ENCODE results near the gene MAPK8IP3.
A peak's percentile ranks its signal among the peaks of the same experiment; 100 is the strongest.
"Not testable (repeated sequence)": the region's sequence is repeated elsewhere in the genome, so short reads cannot be mapped to it uniquely, and the experiment has no call there.

Gene MAPK8IP3

DNA sequence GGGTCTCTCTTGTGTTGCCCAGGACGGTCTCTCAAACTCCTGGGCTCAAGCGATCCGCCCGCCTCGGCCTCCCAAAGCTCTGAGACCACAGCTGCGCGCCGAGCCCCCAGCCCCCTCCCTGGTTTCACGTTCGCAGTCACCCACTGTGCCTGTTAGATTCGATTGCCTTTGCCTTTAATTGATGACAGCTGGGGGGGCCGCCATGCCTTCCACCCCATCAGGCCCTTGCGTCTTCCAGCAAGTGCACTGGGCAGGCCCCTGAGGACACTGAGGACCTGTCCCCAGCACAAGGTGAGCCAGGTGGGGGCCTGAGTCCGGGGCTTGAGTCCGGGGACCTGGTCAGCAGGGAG is 84.2 kb downstream of the MAPK8IP3 start:
- DNase-seq: no peak

DNA sequence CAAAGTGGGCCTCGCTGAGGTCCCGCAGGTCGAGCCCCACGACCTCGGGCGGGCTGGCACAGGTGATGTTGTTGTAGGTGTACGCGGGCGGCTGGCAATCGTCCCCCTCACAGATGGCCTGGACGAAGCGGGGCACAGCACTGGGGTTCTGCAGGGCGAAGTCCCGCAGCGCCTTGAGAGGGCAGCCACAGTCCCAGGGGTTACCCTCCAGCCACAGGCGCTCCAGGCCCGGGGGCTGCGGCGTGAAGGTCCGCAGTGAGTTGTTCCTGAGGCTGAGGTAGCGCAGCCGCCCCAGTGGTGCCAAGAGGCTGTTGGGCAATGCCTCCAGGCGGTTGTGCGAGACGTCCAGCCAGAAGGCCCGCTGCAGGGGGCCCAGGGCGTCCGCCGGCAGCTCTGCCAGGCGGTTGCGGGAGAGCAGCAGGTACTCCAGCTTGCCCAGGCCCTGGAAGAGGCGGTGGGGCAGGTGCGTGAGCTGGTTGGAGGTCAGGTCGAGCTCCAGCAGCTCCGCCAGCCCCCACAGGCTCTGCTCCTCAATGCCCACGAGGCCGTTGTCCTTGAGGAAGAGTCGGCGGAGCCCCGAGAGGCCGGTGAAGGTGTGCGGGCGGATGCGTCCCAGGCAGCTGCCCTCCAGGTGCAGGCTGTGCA is 84.7 kb downstream of the MAPK8IP3 start:
- no peak for DNase-seq

DNA sequence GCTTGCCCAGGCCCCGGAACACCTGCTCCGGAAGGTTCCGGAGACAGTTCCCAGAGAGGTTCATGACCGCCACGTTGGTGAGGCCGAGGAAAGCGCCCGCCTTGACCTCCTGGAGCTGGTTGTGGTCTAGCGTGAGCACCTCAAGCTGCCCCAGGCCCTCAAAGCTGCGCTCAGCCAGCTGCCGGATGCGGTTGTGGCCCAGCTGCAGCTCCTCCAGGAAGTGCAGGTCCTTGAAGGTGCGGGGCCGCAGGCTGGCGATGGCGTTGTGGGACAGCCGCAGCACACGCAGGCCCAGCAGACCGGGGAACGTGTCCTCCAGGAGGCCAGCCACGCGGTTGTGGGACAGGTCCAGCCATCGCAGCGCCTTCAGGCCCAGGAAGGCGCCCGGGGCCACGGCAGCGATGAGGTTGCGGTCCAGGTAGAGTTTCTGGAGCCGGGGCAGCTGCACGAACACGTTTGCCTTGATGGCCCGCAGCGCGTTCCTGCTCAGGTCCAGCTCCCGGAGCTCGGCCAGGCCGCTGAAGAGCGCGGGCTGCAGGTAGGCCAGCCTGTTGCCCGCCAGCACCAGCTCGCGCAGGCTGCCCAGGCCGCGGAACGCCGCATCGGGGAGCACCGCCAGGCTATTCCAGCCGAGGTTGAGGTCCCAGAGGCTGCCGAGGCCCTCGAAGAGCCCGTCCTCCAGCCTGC is 85.4 kb downstream of the MAPK8IP3 start:
- no peak for DNase-seq

DNA sequence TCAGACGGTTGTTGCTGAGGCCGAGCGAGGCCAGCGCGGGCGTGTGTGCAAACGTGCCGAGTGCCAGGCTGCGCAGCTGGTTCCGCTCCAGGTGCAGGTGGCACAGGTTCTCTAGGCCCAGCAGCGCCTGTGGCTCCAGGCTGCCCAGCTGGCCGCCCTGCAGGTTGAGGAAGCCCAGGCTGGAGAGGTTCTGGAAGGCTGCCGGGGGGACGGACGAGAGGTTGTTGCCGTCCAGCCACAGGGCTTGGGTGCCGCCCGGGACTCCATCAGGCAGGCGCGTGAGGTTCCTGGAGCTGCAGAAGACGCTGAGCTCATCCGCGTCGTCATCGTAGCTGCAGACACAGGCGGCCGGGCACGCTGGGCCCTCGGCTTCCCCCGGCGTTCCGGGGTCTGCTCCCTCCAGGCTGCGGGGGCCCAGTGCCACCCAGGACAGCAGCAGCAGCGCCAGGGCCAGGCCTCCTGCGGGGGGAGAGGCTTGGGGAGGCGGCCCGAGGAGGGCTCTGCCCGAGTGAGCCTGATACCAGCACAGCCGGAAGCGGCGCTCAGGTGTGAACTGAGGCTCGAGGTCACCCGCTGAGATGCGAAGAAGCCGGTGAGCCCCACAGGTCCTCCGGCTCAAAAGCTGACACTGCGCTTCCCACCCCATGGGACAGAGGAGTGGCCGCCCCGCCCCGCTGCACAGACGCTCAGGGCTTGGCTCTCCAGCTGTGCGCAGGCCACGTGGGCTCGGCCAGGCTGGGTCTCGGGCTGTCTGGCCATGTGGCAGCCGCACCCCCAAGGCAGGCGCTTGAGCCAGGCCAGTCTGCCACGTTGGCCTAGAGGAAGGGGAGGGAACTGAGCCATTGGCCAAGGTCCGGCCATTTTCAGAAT is 86.2 kb downstream of the MAPK8IP3 start:
- DNase-seq: no peak

DNA sequence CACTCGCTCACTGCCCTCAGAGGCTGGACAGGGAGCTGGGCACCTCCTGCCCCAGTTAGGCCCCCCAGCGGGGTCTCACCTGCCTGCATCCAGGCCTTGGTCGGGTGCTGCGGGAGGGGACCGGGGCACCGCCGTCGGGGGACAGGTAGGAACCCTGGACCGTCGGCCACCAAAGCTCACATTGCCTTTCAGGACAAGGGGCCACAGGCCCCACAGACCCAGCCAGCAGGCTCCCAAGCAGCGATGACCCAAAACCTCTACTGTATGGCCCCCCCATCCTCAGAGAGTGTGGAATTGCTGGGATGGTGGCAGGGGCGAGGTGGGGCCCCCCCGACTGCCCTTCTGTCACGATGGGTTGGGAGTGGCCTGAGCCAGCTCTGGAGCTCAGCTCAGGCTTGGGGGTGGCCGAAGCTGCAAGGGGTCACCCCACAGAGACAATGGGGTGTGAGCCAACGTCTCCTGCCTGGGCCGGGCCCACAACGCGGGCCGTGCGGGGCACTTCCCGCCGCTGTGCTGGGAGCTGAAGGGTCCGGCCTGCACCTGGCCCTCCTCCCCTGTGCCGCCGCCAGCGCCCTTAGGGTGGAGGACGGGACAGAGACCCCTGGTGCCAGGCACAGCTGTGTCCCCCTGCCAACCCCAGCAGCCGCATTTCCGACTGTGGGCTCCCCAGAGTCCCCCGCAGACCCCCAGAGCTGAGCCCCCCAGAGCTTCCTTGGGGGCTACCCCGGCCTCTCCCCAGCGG is 87.0 kb downstream of the MAPK8IP3 start:
- no peak for DNase-seq

DNA sequence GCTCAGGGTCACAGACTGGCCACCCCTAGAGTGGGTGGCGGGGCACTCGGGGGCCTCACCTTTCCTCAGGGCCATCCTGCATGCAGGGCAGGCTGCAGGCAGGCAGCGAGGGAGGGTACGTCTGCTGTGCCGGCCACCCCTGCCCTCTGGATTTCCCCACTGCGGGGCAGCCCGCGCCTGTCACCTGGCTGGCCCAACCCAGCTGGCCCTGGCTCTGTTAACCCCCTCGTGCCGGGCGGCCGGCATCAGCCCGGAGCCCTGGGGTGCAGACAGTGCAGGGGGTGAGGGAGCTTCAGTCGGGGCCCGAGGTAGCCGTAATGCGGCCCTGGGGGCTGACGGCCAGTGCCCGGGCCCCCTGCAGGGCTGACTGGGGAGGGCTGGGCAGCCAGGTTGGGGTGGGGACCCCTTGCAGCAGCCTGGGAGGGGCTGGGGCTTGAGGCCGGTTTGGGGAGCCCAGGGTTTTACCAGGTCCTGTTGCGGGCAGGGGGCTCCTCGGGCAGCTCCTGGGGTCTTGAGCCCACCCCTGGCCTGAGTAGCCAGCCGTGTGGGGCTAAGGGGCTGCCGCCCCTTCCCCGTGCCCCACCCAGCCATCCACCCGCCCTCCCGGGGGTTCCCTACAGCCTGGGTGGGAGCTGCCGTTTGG is 87.7 kb downstream of the MAPK8IP3 start, which contains the start of gene IGFALS:
TSS of gene IGFALS (minus strand) at position 128 of the 643 bp plus-strand sequence. CDS start at position 75, 53 bp downstream.
- DNase-seq: no peak

DNA sequence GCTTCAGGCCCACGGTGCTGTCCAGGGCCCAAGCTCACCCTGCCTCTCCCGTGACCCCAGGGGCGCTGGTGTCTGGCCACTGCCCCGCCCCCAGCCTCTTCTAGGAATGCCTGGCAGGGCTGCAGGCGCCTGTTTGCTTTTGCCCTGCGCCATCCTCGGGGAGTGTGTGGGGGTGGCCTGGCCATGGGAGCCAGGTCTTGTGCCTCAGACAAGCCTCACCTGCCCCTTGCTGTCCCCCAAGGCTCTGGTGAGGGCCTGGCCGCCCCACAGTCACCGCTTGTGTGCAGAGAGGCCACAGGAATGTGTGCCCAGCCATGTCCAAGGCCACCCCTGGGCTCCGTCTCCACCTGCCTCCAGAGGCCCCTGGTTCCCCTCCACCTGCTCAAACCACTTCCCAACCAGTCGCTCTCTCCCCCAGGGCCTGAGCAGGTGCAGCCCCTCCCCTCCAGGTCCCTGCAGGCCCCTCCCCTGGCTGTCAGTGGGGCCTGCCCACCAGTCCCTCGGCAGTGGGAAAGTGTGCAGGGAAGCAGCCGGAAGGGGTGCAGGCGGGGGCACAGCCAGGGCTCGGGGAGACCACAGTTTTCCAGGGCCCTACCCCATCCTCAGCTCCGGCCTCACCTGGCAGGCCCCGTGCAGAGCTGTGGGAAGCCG is 88.4 kb downstream of the MAPK8IP3 start:
- no peak for DNase-seq

DNA sequence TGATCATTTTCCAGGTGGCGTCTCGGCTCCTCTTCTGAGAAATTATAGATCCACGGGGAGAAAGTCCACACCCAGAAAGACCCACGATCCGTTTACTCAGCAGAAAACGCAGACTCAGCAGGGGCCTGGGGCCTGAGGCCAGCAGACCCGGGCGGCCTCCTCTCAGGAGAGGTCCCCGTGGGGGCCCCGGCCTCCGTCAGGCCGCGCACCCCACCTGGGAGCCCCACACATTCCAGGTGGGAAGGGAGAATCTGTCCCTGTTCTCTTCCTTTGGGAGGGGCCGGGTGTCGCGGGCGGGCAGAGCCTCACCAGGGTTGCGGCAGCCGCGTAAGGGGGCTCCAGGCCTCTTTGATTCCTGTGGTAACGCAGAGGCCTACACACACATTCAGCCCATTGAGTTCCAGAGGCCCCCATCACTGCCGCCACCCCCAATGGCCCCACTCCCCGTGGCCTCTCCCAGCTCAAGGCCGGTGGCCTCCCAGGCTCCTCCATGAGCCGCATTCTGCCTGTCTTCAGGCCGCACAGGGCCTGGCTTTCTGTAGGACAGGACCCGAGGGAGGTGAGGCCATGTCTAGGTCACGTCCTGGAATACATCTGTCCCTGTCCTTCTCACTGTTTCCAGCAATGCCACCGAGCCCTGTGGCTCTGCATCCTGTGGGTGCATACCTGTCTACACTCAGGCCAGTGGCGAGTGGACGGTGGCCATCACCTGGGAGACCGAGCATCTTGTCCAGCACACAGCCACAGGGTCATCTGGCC is 89.1 kb downstream of the MAPK8IP3 start:
- no peak for DNase-seq

DNA sequence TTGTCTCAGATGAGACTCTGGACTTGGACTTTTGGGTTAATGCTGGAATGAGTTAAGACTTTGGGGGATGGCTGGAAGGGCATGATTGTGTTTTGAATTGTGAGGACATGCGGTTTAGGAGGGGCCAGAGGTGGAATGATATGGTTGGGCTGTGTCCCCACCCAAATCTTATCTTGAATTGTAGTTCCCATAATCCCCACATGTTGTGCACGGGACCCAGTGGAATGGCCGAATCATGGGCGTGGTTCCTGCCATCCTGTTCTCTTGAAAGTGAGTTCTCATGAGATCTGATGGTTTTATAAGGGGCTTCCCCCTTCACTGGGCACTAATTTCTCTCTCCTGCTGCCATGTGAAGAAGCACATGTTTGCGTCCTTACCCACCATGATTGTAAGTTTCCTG is 93.3 kb downstream of the MAPK8IP3 start:
- not testable (repeated sequence) for DNase-seq

DNA sequence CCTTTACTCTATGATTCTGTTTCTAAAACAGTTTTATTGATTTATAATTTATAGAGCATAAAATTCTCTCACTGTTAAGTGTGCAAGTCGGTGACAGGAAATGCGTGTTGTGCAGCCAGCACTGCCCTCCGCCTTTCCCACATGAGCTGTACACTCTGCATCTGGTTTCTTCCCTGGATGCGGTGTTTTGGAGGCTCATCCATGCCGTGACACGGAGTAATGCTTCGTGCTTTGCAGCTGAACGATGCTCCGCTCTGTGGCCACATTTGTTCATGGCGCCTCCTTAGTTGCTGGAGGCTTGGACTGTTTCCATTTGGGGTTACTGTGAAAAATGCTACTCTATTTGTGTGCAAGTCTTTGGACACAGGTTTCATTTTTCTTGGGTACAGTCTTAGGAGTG is 94.7 kb downstream of the MAPK8IP3 start:
- no peak for DNase-seq

DNA sequence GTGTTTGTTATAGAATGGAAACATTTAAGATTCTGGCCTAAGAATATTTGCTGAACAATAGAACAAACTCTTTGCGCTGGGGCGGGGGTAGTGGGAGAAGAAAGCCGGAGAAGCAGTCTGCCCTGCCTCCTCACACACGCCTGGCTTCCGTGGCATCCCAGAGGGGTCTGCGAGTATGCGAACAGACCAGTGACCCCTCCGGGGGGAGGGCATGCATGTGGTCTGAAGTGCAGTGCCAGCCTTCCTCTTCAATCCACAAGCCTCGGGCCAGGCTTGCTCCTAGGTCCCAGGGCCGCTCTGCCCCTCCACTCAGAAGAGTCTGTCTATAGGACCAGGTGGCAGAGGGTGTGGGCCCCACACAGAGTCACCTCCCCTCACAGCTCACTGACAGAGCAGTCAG is 101.6 kb downstream of the MAPK8IP3 start:
- DNase-seq: no peak

DNA sequence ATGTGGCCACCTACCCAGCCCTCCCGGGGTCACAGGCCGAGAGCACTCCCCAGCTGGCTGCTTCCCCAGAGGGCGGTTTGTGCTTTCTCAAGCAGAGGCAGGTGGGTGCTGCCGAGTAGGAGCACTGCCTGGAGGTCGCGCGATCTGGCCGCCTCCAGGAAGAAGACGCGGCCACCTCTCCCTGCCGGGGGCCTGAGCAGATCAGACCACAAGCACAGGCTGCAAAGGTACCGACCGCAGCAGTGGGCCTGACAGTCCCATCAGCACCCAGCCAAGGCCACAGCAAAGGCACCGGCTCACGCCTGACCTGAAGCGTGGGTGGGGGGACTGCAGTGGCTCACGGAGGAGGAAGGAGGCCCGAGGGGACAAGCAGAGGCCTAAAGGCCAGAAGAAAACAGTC is 102.7 kb downstream of the MAPK8IP3 start:
- DNase-seq: no peak

DNA sequence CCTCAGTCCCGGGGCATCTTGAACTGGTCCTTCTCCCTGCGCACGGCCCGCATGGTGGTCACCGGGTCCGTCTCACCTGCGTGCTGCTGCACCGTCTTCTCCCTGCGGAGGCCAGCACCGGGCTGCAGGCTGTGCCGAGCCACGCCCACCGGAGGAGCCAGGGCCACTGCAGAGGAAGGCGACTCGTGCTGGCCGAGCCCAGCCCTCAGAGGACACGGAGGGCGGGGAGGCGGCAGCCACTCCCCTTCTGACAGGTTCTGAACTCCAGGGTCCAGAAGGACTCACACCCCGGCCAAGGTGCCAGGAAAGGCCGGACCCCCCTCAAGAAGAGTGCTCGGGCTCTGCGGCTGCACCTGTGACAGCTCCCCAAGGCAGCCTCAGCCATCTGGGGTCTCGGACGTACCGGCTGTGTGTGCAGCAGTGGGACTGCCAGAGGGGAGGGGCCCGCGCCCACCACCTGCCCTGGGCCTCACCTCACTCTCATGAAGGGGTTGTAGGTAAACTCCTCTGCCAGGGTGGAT is 103.3 kb downstream of the MAPK8IP3 start:
- no peak for DNase-seq

DNA sequence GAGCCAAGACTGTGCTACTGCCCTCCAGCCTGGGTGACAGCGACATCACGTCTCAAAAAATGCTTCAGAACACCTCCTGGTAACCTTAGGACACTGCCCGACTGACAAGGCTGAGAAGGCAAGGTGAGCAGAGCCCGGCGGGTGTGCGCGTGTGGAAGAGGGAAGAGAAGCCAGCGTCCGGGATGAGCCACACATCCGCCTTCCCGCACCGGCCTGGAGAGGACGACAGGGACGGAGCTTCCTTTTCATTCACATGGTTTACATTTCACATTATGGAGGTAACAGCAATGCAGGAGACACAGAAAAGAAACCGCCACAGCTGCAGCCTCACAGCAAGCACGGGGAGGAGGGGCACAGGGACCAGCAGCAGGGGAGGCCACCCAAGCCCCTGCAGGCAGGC is 104.1 kb downstream of the MAPK8IP3 start:
- DNase-seq: no peak

DNA sequence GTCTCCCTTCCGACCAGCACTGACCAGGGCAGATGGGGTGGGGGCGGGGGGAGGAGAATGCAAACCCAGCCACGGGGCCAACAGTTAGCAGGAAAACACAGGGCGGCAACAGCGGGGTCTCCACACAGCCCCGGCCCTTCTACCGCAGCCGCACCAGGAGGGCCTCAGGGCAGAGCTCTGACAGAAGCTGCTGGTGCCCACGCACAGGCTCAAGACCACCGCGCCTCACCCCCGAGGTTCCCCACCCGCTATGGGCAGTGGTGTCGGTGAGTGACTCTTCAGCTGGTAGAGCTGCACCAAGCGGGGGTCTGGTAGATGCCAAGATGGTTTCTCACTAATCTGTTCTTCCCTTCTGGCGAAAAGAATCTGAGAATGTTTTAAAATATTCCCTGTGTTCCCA is 104.5 kb downstream of the MAPK8IP3 start:
- DNase-seq: no peak

DNA sequence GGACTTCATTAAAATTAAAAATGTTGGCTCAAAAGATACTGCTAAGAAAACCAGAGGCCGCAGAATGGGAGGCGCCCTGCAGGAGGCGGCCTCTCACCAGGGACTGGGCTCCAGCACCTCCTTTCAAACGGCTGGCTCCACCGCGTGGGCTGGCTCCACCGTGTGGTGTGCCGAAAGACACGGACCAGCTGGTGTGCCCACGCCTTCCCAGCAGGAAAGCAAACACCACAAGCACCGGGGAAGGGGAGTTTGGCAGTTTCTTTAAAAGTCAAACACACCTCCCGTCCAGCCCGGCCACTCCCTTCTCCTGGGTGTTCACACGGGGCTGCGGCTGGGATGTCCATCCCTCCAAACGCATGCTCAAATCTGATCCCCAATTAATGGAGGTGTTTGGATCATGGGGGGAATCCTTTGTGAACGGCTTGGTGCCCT is 106.8 kb downstream of the MAPK8IP3 start:
- DNase-seq: peak; percentile 99

DNA sequence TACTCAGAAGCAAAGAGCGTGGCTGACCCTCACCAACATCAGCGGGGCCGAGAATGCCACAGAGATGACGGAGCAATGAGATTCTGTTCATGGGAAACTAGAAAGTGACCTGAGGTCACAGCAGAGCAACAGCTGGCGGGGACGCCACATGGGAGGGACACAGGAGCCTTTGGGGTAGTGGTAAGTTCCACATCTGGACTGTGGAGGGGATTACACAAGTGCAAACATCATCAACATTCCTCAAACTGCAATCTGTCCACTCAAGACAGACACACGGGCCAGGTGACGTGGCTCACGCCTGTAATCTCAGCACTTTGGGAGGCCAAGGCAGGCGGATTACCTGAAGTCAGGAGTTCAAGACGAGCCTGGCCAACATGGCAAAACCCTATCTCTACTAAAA is 109.5 kb downstream of the MAPK8IP3 start:
- no peak for DNase-seq

DNA sequence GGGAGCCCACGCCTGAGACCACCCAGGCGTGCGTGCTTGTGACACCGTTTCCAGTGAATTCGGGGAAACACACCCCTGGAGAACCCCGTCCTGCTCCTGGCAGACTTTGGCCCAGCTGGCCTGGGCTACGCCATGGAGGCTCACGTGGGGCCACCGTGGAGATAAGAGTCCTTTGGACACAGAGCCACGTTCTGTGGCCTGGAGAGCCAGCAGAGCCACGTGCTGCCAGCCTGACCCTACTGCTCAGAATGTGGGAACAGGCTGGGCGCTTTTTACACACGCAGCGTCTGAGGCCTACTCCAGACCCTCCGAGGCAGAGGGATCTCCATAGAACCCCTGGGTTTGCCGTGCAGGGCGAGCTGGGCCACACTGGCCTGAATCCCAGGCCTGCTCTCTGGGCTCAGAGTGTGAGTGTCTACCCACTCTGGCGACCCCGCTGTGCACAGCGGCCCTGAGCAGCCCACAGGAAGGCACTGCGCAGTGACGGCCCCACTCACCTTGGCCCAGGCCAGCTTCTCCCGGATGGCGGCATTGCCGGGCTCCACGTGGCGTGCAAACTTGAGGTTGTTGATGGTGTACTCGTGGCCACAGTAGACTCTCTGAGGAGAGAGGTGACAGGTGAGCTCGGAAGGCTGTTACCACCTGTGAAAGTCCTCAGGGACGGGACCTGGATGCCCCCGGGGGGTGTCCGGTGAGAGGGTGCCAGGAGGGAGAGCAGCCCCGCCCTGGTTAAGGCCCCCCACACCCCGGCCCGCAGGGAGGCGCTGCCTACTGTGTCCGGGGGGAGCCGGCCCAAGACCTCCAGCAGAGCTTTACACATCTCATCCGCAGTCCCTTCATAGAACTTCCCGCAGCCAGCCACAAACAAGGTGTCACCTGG is 110.6 kb downstream of the MAPK8IP3 start:
- DNase-seq: no peak

DNA sequence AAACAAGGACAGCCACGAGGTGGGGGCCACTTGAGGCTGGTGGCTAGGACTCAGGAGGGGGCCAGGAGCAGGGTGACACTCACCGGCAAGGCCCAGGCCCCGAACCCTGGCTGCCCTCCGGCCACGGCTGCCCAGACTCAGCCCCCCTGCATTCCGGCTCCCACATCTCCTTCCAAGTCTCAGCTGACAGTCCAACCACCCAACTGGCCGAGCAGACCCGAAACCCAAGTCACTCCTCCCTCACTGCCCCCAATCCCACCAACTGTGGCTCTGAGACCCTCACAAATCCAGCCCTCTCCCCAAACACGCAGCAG is 111.2 kb downstream of the MAPK8IP3 start:
- DNase-seq: no peak

DNA sequence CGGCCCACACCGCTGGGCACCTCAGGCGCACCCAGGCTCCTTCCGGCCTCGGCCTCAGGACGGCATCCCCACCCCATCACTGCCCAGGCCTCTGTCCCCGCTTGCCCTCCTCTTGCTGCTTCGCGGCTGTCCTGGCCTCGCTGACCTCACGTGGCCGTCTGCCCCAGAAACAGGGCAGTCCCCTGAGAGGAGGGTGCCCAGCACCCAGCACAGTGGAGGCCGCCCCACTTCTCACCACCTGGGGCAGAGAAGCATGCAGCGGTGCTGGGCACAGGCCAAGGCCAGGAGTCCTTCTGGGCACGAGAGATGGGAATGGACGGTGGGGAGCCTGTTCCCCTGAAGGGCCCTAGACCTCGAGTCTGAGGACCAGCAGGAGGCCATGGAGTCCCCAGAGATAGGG is 111.7 kb downstream of the MAPK8IP3 start:
- no peak for DNase-seq

Data from NCI-H69 (cell line).